Left lung (tissue), 10 donors: Measurements from ENCODE around the gene SBNO2. TPM values are rescaled to one million over a fixed set of nuclear protein-coding genes. Genes with fewer than 3 reads are reported as not detected.

ENCODE experiments used
- ATAC-seq: fragments of 200-7000 bp; cut with Tn5 transposase; one replicate; pipeline ENCODE4 v1.9.1; 2020; ENCODE audit warnings: moderate library complexity
- DNase-seq, 4 donors: peaks; one replicate each; pipeline ENCODE4 v3.0.0-alpha.2; 2013 to 2020
- H3K27ac ChIP-seq, 2 donors: fragments of 200-600 bp; sonication (generic) in 1 of 2; one replicate each; pipeline versions ENCODE4 v1.5.0 to v1.8.0; 2020 to 2021
- H3K27me3 ChIP-seq, 2 donors: fragments of 200-600 bp; sonication (generic) in 1 of 2; one replicate each; pipeline versions ENCODE4 v1.5.0 to v1.8.0; 2020 to 2021
- H3K36me3 ChIP-seq, 2 donors: fragments of 200-600 bp; sonication (generic) in 1 of 2; one replicate each; pipeline versions ENCODE4 v1.5.0 to v1.8.0; 2020 to 2021
- H3K4me1 ChIP-seq, 2 donors: fragments of 200-600 bp; one replicate each; pipeline ENCODE4 v1.8.0; 2021
- H3K4me3 ChIP-seq, 2 donors: fragments of 200-600 bp; sonication (generic) in 1 of 2; one replicate each; pipeline versions ENCODE4 v1.5.0 to v1.8.0; 2020 to 2021; ENCODE audit warnings: mild to moderate bottlenecking in 1 of 2
- H3K9me3 ChIP-seq, 2 donors: fragments of 200-600 bp; sonication (generic) in 1 of 2; one replicate each; pipeline versions ENCODE4 v1.5.0 to v1.8.0; 2020 to 2021
- CTCF ChIP-seq, 2 donors: fragments of 200-600 bp; sonication (generic) in 1 of 2; IDR thresholded peaks; one replicate each; pipeline versions ENCODE4 v1.5.0 to v1.8.0; 2021; ENCODE audit warnings: antibody characterized with exemption in 2 of 2
- intact Hi-C, 2 donors: fragments of 100-400 bp; cut with DNase I; formaldehyde crosslinking; loops; one replicate each; pipeline versions ENCODE4 v1.11.2 to v1.14.2; 2022
- polyA plus RNA-seq, 6 donors: library from polyadenylated mRNA; unstranded; fragments of 120-200 nt; gene quantifications; one replicate each; pipeline ENCODE4 v1.2.1, GENCODE V29; 2013; ENCODE audit not compliant: insufficient read length in 6 of 6
- total RNA-seq, 2 donors: library from RNA; stranded (reverse); fragmentation: NEBNext Ultra II Directional; extraction: Animal tissue kit (Norgen Biotek cat#: 25700); gene quantifications; one replicate each; pipeline ENCODE4 v1.2.1, GENCODE V29; 2021
- donor health status: DM: no; HTN: yes; CAD: no.
- donor health status: DM: no; HTN: no; CAD: no.

Gene SBNO2
- total and polyA plus RNA-seq, 8 donors = 17.9 to 119 (median 23.7) TPM

- no peak overlapping the region for H3K4me3 ChIP-seq
- H3K27ac ChIP-seq = no peak overlapping the region
- intact Hi-C loops = loop anchor here in 1 of 2 donors (5.0 kb wide), 1 partner anchor 81 kb away; no protein-coding TSS in a partner anchor
- DNase-seq (no peak), ATAC-seq (no peak)
- H3K4me1 ChIP-seq = peaks cover 12 to 58% of the 10 kb centered on the region in 2 donors
- no peak for TF ChIP-seq CTCF (IDR thresholded peaks at IDR 0.05)
- peaks cover 0 to 100% of the 10 kb centered on the region in 2 donors for H3K36me3 ChIP-seq
- H3K9me3 ChIP-seq = no peaks in the 10 kb centered on the region
- H3K27me3 ChIP-seq = no peaks in the 10 kb centered on the region
These were observed 63.0 kb downstream of the SBNO2 start for GRCh38 chr19:1110809-1111640.

- H3K27ac ChIP-seq = no peak overlapping the region
- H3K4me3 ChIP-seq = no peak overlapping the region
- H3K36me3 ChIP-seq = peaks cover 0 to 92% of the 10 kb centered on the region in 2 donors
- intact Hi-C loops = loop anchor here in 1 of 2 donors (5.0 kb wide), 1 partner anchor 82 kb away; no protein-coding TSS in a partner anchor
- no peak for ATAC-seq
- peaks cover 19 to 68% of the 10 kb centered on the region in 2 donors for H3K4me1 ChIP-seq
- DNase-seq = no peak
- no peaks in the 10 kb centered on the region for H3K9me3 ChIP-seq
- no peak for TF ChIP-seq CTCF (IDR thresholded peaks at IDR 0.05)
- no peaks in the 10 kb centered on the region for H3K27me3 ChIP-seq
These were observed 64.1 kb downstream of the SBNO2 start for GRCh38 chr19:1109697-1110671.

GRCh38 chr19:1109032-1109551 is 65.0 kb downstream of the SBNO2 start:
- H3K4me3 ChIP-seq = no peak overlapping the region
- H3K27ac ChIP-seq = no peak overlapping the region
- peaks cover 0 to 83% of the 10 kb centered on the region in 2 donors for H3K36me3 ChIP-seq
- peaks cover 19 to 66% of the 10 kb centered on the region in 2 donors for H3K4me1 ChIP-seq
- intact Hi-C loops = no loop called here
- ATAC-seq (no peak), DNase-seq (no peak)
- H3K27me3 ChIP-seq = no peaks in the 10 kb centered on the region
- no peaks in the 10 kb centered on the region for H3K9me3 ChIP-seq
- TF ChIP-seq CTCF (IDR thresholded peaks at IDR 0.05) = no peak

- Histone ChIP-seq H3K27ac (no peak overlapping the region), H3K4me3 (no peak overlapping the region), H3K4me1 (peaks cover 13 to 62% of the 10 kb centered on the region in 2 donors), H3K9me3 (no peaks in the 10 kb centered on the region), H3K36me3 (peaks cover 0 to 77% of the 10 kb centered on the region in 2 donors), H3K27me3 (no peaks in the 10 kb centered on the region)
- intact Hi-C loops = no loop called here
- DNase-seq (no peak), ATAC-seq (no peak)
- TF ChIP-seq CTCF (IDR thresholded peaks at IDR 0.05) = no peak
These were observed 65.6 kb downstream of the SBNO2 start for GRCh38 chr19:1108291-1109031.
